Epithelial cell of prostate (primary cell): ENCODE measurements around the gene TIRAP.

ENCODE experiments used
- DNase-seq: peaks from one replicate; pipeline ENCODE4 v3.0.0-alpha.2; 2011; ENCODE audit warnings: low read depth, low spot score
- H3K27ac ChIP-seq: fragments of 450-650 bp; 2 replicates; pipeline ENCODE4 v1.5.1; 2017; ENCODE audit warnings: mild to moderate bottlenecking

Gene TIRAP

DNA sequence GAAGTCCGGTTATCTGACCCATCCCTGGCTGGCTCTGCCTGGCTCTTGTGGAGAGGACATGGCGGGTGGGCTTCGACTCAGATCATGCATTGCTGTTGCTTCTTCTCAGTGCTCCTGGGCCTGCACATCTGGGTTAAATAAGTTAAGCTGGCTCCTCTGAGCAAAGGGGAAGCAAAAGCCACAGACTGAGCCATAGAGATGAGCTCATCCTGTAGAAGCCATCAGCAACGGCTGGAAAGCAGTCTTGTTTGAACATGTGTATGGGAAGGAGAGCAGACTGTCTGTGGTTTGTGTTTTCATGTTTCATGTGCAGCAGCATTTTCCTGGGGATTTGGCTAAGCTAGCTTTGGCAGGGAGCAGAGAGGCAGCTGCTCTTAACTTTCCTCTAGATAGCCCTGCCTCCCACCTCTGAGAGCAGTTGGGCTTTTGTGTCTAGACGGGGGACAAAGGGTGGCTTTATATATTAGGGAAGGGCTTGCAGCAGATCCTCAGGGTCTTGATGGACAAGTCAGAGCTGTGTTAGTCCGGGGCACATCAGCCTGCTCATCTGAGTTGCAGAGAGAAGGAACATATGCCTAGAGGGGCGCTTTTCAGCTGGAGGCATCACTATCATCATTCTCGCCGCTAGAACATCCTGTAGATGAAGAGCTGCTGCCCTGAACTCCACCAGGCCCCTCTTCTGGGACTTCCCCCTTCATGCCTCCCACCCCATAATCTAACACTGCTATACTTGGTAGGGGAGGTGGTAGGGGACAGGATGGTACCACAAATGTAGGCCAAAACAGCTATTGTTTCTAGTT is 35.9 kb downstream of the TIRAP start:
- peak overlapping the region; percentile 85 for H3K27ac ChIP-seq
- DNase-seq, result peak; percentile 84

GRCh38 chr11:126319374-126319740 is 36.5 kb downstream of the TIRAP start:
- no peak for DNase-seq
- peak overlapping the region; percentile 85 for H3K27ac ChIP-seq

DNA sequence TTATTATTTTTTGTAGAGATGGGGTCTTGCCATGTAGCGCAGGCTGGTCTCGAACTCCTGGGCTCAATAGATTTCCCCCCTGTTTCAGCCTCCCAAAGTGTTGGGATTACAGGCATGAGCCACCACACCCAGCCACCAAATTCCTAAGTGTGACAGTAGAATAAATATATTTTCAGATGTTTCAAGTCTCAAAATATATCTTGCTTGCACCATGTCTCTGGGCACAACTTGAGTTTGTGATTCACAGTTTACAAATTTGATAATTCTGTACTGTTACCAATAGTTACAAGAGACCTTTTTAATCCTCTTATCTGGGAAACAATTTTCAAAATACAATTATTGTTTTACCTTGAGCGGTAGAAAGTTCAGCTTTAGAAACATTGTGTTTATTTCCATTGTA is 40.1 kb downstream of the TIRAP start:
- no peak for DNase-seq
- H3K27ac ChIP-seq, result no peak overlapping the region

DNA sequence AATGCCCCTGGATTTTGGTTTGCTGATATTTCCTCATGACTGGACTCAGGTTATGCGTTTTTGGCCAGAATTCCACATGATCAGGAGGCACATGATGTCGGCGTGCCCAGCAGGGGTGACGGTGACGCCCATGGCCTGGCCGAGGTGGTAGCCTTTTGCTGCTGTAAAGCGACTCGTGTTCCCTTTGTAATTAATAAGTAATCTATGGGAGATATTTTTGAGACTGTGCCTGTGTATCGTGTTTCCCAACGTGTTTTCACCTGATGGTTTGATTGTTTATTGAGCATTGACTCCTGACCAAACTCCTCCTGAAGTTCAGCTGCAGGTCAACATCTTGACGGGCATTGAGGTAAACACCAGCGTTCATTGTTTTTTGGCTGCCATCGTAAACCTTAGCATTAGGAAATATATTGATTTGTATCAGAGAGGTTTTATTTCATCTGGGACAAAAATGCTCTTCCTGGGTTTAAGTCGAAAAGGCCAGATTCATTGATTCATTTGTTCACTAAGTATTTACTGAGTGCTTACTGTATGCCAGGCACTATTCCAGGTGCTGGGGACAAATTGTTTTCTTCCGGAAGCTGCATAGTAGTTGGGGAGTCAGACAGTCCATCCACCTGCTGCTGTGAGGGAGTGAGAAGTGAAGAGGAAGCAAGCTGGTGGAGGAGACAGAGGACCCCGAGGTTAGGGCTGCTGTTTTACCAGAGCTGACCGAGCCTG is 44.5 kb downstream of the TIRAP start:
- H3K27ac ChIP-seq, result no peak overlapping the region

DNA sequence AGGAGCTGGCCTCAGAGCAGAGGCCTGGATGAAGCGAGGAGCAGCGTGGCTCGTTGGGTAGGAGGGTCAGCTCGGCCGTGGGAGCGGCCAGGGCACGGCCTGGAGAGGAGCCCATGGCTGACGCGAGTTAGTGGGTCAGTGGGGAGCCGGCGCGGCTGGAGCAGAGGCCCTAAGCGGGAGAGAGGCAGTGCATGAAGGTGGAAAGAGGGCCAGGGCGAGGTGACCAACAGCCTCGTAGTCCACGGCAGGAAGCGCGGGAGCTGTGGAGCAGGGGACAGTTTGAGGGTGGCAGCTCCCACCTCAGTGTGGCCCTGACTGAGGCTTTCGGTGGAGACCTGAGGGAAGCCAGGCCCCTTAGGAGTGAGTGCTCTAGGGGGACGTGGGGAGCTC is 45.1 kb downstream of the TIRAP start:
- no peak overlapping the region for H3K27ac ChIP-seq
- DNase-seq, result no peak

More for the DNA sequence above, 44.5 kb downstream of the TIRAP start:
- no peak for DNase-seq

DNA sequence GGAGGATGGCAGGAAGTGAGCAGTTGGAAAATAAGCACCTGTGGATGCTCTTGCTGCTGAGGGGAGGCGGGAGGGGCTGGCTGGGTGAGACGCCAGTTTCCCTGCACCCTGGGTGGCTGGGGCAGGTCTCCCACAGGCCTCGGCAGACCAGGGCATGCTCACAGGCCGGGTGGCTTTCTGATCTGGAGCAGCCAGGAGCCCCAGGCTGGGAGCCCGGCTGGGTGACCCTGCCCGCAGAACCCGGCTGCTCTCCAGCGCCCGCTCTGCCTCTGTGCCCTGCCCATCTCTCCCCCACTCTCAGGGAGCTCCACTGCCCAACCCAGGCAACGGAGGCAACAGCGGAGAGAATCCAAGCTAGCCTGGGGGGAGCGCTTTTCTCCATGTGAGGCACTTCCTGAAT is 45.6 kb downstream of the TIRAP start:
- no peak overlapping the region for H3K27ac ChIP-seq

DNA sequence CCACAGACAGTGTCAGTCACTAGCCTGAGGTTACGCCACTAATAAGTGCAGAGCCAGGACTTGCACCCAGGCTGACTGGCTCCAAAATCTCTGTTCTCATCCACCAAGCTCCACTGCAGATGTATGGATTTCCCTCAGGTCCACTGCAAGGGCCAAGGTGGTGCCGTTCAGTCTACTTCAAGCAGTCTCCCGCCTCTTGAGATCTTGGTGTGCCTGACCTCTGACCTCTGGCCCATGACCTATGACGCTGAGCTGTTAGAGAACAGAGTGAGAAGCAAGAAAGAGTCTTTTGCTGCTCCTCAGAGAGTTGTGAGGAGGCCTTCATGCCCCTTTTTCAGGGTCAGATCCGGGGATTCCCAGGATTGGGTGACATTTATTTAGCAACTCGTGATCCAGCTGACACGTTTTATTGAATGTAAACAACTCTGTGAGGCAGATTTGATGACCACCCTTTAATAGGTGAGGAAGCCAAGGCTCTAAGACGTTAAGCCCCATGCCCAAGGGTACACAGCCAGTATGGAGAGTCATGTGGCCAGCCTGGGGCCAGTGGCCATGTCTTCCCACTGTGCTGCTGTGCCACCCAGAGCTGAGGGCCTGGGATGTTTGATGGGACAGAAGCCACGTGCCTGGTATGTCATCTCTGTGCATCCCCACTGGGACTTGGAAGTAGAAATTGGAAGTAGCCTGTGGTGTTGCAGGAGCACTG is 46.2 kb downstream of the TIRAP start:
- DNase-seq, result no peak
- no peak overlapping the region for H3K27ac ChIP-seq

More for the DNA sequence above, 45.6 kb downstream of the TIRAP start:
- DNase-seq, result no peak

- H3K27ac ChIP-seq, result no peak overlapping the region
- no peak for DNase-seq
Observed at GRCh38 chr11:126329644-126330211, 46.8 kb downstream of the TIRAP start.

DNA sequence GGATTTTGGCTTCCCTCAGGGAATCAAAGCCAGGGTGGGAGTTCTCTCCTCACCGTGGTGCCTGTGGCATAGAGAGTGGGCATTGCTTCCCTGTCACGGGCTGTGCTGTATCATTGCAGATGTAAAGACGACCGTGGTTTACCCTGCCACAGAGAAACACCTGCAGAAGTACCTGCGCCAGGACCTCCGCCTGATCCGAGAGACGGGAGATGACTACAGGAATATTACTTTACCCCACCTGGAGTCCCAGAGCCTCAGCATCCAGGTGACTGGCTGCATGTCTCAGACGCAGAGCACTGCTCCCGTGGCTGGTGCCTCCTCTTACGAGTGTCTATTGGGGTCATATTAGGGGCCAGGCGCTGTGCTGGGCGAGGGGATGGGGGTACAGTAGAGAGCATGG is 48.4 kb downstream of the TIRAP start:
- DNase-seq, result no peak
- H3K27ac ChIP-seq, result no peak overlapping the region

- H3K27ac ChIP-seq, result no peak overlapping the region
- DNase-seq, result no peak
Observed at GRCh38 chr11:126332221-126332711, 49.4 kb downstream of the TIRAP start.

DNA sequence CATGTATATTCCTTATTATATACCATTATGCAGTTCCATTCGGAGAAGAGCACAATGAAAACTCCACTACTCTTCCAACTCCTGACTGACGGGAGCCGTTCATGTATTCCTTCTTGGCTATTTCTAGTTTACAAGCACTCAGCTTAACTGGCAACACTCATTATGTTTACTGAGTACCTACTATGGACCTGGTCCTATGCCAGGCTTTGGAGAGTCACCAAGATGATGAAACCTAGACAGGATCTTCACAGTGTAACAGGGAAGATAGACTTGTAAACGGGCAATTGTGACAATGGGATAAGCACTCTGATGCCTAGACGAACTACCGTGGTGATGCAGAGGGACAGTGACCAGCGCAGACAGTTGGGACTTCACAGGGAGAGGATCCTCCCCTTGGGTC is 50.2 kb downstream of the TIRAP start:
- no peak for DNase-seq

GRCh38 chr11:126334659-126335462 is 52.0 kb downstream of the TIRAP start:
- no peak overlapping the region for H3K27ac ChIP-seq
- DNase-seq, result no peak

More for the DNA sequence above, 50.2 kb downstream of the TIRAP start:
- H3K27ac ChIP-seq, result no peak overlapping the region

DNA sequence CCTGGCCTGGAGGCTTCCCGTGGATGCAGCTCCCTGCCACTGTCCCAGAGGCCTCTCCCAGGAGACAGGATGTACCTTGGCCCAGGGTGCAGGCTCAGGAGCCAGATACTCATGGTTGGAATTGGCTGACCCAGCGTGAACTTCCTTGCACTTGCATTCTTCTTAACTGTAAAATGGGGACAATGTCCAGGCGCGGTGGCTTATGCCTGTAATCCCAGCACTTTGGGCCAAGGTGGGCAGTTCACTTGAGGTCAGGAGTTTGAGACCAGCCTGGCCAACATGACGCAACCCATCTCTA is 52.5 kb downstream of the TIRAP start:
- DNase-seq, result no peak
- H3K27ac ChIP-seq, result no peak overlapping the region

DNA sequence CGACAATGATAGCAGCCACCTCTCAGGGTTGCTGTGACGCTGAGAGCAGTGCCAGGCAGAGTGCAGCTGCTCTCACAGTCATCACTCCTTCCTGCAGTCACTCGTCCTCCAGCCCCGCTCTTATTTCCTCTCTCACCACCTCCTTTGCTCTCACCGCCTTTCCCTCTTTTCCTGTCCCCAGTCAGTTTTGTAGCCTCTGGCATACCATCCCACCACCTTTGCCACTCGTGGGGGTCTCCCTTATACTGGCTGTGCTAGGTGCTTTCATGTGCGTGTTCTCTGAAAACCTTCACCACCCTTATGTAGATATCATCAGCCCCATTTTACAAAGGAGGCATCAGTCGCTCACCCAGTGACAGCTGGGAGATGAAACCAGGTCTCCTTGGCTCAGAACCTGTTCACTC is 53.2 kb downstream of the TIRAP start:
- H3K27ac ChIP-seq, result no peak overlapping the region
- no peak for DNase-seq

DNA sequence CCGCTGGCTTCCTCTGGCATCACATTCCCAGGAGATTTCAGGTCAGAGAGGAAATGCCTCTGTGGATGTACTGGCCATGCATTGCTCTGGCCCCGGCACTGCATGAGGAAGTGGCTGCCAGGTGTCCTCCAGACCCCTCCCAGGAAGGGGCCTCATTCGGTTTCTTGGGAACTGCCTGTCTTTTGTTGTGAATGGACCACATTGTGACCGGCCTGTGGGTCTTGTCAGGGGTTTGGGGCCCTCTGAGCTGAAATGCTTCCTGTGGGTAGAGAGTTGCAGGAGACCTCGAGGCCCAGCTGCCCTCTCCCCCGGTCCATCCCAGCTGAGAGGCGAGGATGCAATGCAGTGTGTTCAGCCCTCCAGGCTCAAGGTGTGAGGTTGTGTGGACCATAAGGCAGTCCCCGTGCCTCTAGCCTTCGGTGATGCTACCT is 53.8 kb downstream of the TIRAP start:
- H3K27ac ChIP-seq, result no peak overlapping the region
- no peak for DNase-seq

DNA sequence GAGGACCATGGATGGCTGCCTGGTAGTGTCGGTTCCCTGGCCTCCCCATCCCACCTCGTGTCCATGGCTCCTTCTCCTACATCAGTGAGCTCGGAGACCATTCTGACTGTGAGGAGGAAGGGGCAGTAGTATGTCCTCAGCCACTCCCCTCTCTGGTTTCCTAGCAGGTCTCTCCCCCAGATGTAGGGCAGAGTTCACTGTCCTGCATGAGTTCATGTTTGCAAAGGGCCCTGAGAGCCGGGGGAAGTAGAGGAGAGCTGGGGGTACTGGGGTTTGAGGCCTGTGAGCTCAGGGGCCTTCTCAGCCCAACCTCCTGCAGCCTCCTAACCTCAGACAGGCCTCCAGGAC is 54.2 kb downstream of the TIRAP start:
- H3K27ac ChIP-seq, result no peak overlapping the region
- no peak for DNase-seq

- no peak overlapping the region for H3K27ac ChIP-seq
- no peak for DNase-seq
Observed at GRCh38 chr11:126337474-126338241, 54.8 kb downstream of the TIRAP start.

DNA sequence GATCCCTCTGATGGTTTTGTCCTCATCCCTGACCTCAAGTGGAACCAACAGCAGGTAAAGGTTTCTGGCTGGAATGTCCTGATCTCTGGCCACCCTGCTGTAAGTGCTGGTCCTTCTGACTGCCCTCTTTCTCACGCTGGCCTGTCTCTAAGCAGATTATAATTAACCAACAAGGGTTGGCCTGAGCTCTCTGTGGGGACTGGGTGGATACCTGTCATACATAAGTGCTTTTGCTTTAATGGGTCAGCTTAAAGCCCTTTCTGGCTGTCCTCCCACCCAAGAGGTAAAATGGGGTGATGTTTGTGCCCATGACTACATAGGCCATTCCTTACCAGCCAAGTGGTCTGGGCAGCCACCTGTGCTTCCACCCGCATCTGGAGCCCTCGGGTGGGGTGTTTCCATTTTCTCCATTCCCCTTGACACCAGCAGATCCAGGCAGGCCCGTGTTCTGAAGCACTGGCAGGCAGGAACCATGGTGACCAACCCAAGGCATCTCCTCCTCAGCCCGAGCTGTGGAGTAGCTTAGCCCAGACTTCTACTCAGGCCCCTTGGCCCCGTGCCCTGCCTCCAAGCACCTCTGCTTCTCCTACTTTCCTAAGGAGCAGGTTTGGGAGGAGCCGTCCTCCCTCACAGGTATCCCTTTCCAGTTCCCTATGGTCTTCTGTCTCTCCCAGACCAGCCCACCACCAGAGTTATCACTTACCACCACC is 55.6 kb downstream of the TIRAP start:
- no peak for DNase-seq
- H3K27ac ChIP-seq, result no peak overlapping the region
